Transverse colon (tissue), 4 donors: Measurements from ENCODE around the gene LUZP2. TPM values are rescaled to one million over a fixed set of nuclear protein-coding genes. Genes with fewer than 3 reads are reported as not detected.

Experiments used
- DNase-seq: peaks from one replicate; pipeline ENCODE4 v3.0.0-alpha.2; 2019
- H3K27ac ChIP-seq, 4 donors: fragments of 200-600 bp; sonication (generic); 2 replicates each; pipeline ENCODE4 v1.5.1; 2016 to 2018; ENCODE audit warnings: inconsistent platforms in 4 of 4
- H3K27me3 ChIP-seq: fragments of 200-600 bp; sonication (generic); 2 replicates; pipeline ENCODE4 v1.5.1; 2017; ENCODE audit warnings: inconsistent platforms
- H3K36me3 ChIP-seq, 4 donors: fragments of 200-600 bp; sonication (generic); 2 replicates each; pipeline ENCODE4 v1.5.1; 2017 to 2019; ENCODE audit warnings: inconsistent platforms in 4 of 4
- H3K4me1 ChIP-seq, 4 donors: fragments of 200-600 bp; sonication (generic); 2 replicates each; pipeline ENCODE4 v1.5.1; 2017 to 2020; ENCODE audit warnings: inconsistent platforms in 4 of 4
- H3K4me3 ChIP-seq, 4 donors: fragments of 200-600 bp; sonication (generic); 1 replicate in 1 of 4; 2 replicates in 3 of 4; pipeline versions ENCODE4 v1.5.1 to v1.6.1; 2017 to 2019; ENCODE audit warnings: inconsistent platforms in 4 of 4
- H3K9me3 ChIP-seq, 2 donors: fragments of 200-600 bp; sonication (generic); 2 replicates each; pipeline ENCODE4 v1.5.1; 2017 to 2019; ENCODE audit warnings: inconsistent platforms in 2 of 2
- CTCF ChIP-seq, 5 experiments: fragments of 200-600 bp in 3 of 5; fragments of 450-650 bp in 2 of 5; sonication (generic) in 3 of 5; IDR thresholded peaks; 1 replicate in 2 of 5; 2 replicates in 3 of 5; pipeline ENCODE4 v1.5.1; 2016 to 2017; ENCODE audit warnings: antibody characterized with exemption in 5 of 5, inconsistent platforms in 3 of 5, mild to moderate bottlenecking in 2 of 5, moderate library complexity in 1 of 5
- EP300 ChIP-seq: sonication (generic); formaldehyde crosslinking; IDR thresholded peaks from one replicate; pipeline ENCODE4 v1.6.1; 2017; ENCODE audit warnings: antibody characterized with exemption, low read depth
- POLR2A ChIP-seq: fragments of 450-650 bp; IDR thresholded peaks from one replicate; pipeline ENCODE4 v1.6.1; 2016; ENCODE audit warnings: antibody characterized with exemption, mild to moderate bottlenecking, moderate library complexity
- POLR2AphosphoS5 ChIP-seq, 3 donors: sonication (generic); formaldehyde crosslinking; IDR thresholded peaks; one replicate each; pipeline ENCODE4 v1.6.1; 2016; ENCODE audit warnings: antibody characterized with exemption in 3 of 3
- WGBS, 2 donors: methylation state at CpG; one replicate each; pipeline ENCODE4 v1.1.5; 2018; ENCODE audit warnings: low coverage in 1 of 2; 5-methylcytosine and 5-hydroxymethylcytosine counted together
- in situ Hi-C, 4 donors: fragments of 200-750 bp; cut with MboI; loops; one replicate each; pipeline versions ENCODE4 v1.15.0 to v1.15.1; 2017; ENCODE audit warnings: low sequenced_read_pairs in 3 of 4, low pct_ligation_motif_present in 1 of 4, low pct_unique_long_range_greater_than_20kb in 1 of 4
- intact Hi-C: fragments of 100-400 bp; cut with DNase I; formaldehyde crosslinking; loops from one replicate; pipeline ENCODE4 v1.15.1; 2023; ENCODE audit warnings: low total_unique reads
- total RNA-seq, 4 donors: library from RNA; depleted of rRNA; stranded (reverse); fragments of >200 nt; gene quantifications; one replicate each; pipeline ENCODE4 v1.1.0, GENCODE V29; 2016

LUZP2 gene
- total RNA-seq, 4 donors from 2014 or later, result 2.2 to 3.3 (median 2.4) TPM; not detected in 1

- 78 to 82% methylated on average over 1 of the region's 1 CpG for WGBS, 2 donors
- TF ChIP-seq POLR2A (no peak), CTCF (IDR thresholded peaks at IDR 0.05) (no peak), POLR2AphosphoS5 (IDR thresholded peaks at IDR 0.05) (no peak), EP300 (no peak)
- Histone ChIP-seq H3K4me3 (no peak overlapping the region), H3K4me1 (no peaks in the 10 kb centered on the region), H3K9me3 (no peaks in the 10 kb centered on the region), H3K36me3 (no peaks in the 10 kb centered on the region), H3K27me3 (no peaks in the 10 kb centered on the region), H3K27ac (no peak overlapping the region)
- intact Hi-C loops, result no loop called here
- no peak for DNase-seq
- in situ Hi-C loops, result no loop called here
Observed at GRCh38 chr11:24636291-24636629, 139.4 kb downstream of the LUZP2 start.

- Histone ChIP-seq H3K27me3 (no peaks in the 10 kb centered on the region), H3K9me3 (no peaks in the 10 kb centered on the region), H3K27ac (no peak overlapping the region), H3K4me3 (no peak overlapping the region), H3K36me3 (no peaks in the 10 kb centered on the region), H3K4me1 (no peaks in the 10 kb centered on the region)
- intact Hi-C loops, result no loop called here
- DNase-seq, result no peak
- TF ChIP-seq POLR2A (no peak), CTCF (IDR thresholded peaks at IDR 0.05) (no peak), EP300 (no peak), POLR2AphosphoS5 (IDR thresholded peaks at IDR 0.05) (no peak)
- in situ Hi-C loops, result no loop called here
- 62 to 75% methylated on average over 4 to 6 of the region's 6 CpGs for WGBS, 2 donors
Observed at GRCh38 chr11:24637520-24637919, 140.7 kb downstream of the LUZP2 start.

- H3K27ac ChIP-seq, result no peak overlapping the region
- H3K4me3 ChIP-seq, result no peak overlapping the region
- intact Hi-C loops, result no loop called here
- H3K9me3 ChIP-seq, result no peaks in the 10 kb centered on the region
- no peaks in the 10 kb centered on the region for H3K36me3 ChIP-seq
- H3K27me3 ChIP-seq, result no peaks in the 10 kb centered on the region
- no peaks in the 10 kb centered on the region for H3K4me1 ChIP-seq
- no peak for TF ChIP-seq POLR2AphosphoS5 (IDR thresholded peaks at IDR 0.05)
- no peak for TF ChIP-seq POLR2A
- no peak for TF ChIP-seq CTCF (IDR thresholded peaks at IDR 0.05)
- TF ChIP-seq EP300, result no peak
- no peak for DNase-seq
- in situ Hi-C loops, result no loop called here
Observed at GRCh38 chr11:24642648-24643047, 145.8 kb downstream of the LUZP2 start.

- H3K27ac ChIP-seq, result no peak overlapping the region
- no peaks in the 10 kb centered on the region for H3K36me3 ChIP-seq
- H3K9me3 ChIP-seq, result no peaks in the 10 kb centered on the region
- H3K27me3 ChIP-seq, result no peaks in the 10 kb centered on the region
- no peak for DNase-seq
- in situ Hi-C loops, result no loop called here
- H3K4me1 ChIP-seq, result no peaks in the 10 kb centered on the region
- intact Hi-C loops, result no loop called here
- TF ChIP-seq EP300 (no peak), POLR2A (no peak), CTCF (IDR thresholded peaks at IDR 0.05) (no peak), POLR2AphosphoS5 (IDR thresholded peaks at IDR 0.05) (no peak)
- H3K4me3 ChIP-seq, result no peak overlapping the region
Observed at GRCh38 chr11:24645563-24645962, 148.7 kb downstream of the LUZP2 start.
